ENCODE results near the gene DIAPH1.

DIAPH1 gene

GRCh38 chr5:141597814-141598213, 21.0 kb downstream of the DIAPH1 start:
- Histone ChIP-seq H3K27ac (ENCODE audit: extremely low read depth, low read depth, low read length) (no peak overlapping the region), H3K9me3 (ENCODE audit: control insufficient read depth, insufficient read depth, low read depth, low read length) (no peaks in the 10 kb centered on the region), H3K36me3 (ENCODE audit: control insufficient read depth in 2 of 2, insufficient read depth in 1 of 2, low read length in 2 of 2) (peaks cover 0 to 5% of the 10 kb centered on the region in 2 experiments; a peak in 1 of 3 replicates), H3K4me3 (ENCODE audit: low read depth, low read length) (no peak overlapping the region), H3K4me1 (ENCODE audit: control insufficient read depth, insufficient read depth, low read length) (no peaks in the 10 kb centered on the region)
- ChIA-PET CTCF (interaction anchor here (0.6 to 3.1 kb wide), 5 partner anchors 20 to 94 kb away, joined by 3 to 28 read pairs (median 5); partner anchors contain the start of gene DIAPH1), POLR2A (interaction anchor here (1.1 to 2.1 kb wide), 2 partner anchors 21 to 39 kb away, joined by 4 to 7 read pairs; partner anchors contain the start of genes DIAPH1 and RELL2)
- TF ChIP-seq, protein P1, sequence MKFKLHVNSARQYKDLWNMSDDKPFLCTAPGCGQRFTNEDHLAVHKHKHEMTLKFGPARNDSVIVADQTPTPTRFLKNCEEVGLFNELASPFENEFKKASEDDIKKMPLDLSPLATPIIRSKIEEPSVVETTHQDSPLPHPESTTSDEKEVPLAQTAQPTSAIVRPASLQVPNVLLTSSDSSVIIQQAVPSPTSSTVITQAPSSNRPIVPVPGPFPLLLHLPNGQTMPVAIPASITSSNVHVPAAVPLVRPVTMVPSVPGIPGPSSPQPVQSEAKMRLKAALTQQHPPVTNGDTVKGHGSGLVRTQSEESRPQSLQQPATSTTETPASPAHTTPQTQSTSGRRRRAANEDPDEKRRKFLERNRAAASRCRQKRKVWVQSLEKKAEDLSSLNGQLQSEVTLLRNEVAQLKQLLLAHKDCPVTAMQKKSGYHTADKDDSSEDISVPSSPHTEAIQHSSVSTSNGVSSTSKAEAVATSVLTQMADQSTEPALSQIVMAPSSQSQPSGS (tag by site-specific recombination; IDR thresholded peaks at IDR 0.05; ENCODE audit: low read depth): no peak
- no peak for TF ChIP-seq ZNF704 (tag by site-specific recombination; IDR thresholded peaks at IDR 0.05)

- no peak overlapping the region for H3K4me3 ChIP-seq (ENCODE audit: low read depth, low read length)
- ChIA-PET CTCF (interaction anchor here (0.6 to 3.1 kb wide), 5 partner anchors 12 to 94 kb away, joined by 3 to 28 read pairs (median 4); partner anchors contain the start of gene DIAPH1), POLR2A (interaction anchor here (1.1 to 2.1 kb wide), 2 partner anchors 22 to 40 kb away, joined by 4 to 7 read pairs; partner anchors contain the start of genes DIAPH1 and RELL2)
- H3K27ac ChIP-seq (ENCODE audit: extremely low read depth, low read depth, low read length): no peak overlapping the region
- H3K4me1 ChIP-seq (ENCODE audit: control insufficient read depth, insufficient read depth, low read length): peaks cover 2% of the 10 kb centered on the region; the same call in 1 of the 2 replicates
- peaks cover 0 to 5% of the 10 kb centered on the region in 2 experiments; a peak in 1 of 3 replicates for H3K36me3 ChIP-seq (ENCODE audit: control insufficient read depth in 2 of 2, insufficient read depth in 1 of 2, low read length in 2 of 2)
- H3K9me3 ChIP-seq (ENCODE audit: control insufficient read depth, insufficient read depth, low read depth, low read length): no peaks in the 10 kb centered on the region
- peak; percentile 63 for TF ChIP-seq SETDB1 (IDR thresholded peaks at IDR 0.05; ENCODE audit: insufficient read length, low read length)
- TF ChIP-seq REST (tag by site-specific recombination; IDR thresholded peaks at IDR 0.05): no peak
Observed at GRCh38 chr5:141597394-141597793, 21.4 kb downstream of the DIAPH1 start.

DNA sequence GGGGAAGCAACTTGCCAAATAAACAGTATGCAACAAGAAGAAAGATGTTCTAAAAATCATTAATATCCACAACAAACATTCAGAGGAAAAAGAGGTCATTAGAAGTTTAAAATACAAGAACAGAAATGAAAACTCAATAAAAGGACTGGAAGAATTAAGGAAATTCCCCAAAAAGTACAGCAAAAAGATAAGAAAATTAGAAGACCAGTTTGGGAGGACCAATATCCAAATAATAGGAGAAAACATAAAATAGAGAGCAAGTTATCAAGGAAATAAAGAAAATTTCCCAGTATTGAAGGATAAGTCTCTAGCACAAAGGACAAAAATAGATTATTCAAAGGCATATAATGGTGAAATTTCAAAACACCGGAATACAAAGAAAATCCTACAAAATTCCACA, 21.9 kb downstream of the DIAPH1 start:
- POLR2A ChIA-PET: interaction anchor here (2.1 kb wide), 1 partner anchor 40 kb away, joined by 7 read pairs; the partner anchor contains the start of gene RELL2
- H3K36me3 ChIP-seq (ENCODE audit: control insufficient read depth in 2 of 2, insufficient read depth in 1 of 2, low read length in 2 of 2): peaks cover 0 to 5% of the 10 kb centered on the region in 2 experiments; a peak in 1 of 3 replicates
- CTCF ChIA-PET: interaction anchor here (0.6 to 3.1 kb wide), 5 partner anchors 12 to 199 kb away, joined by 3 to 28 read pairs (median 4); partner anchors contain the start of genes DIAPH1 and PCDHGB5

DNA sequence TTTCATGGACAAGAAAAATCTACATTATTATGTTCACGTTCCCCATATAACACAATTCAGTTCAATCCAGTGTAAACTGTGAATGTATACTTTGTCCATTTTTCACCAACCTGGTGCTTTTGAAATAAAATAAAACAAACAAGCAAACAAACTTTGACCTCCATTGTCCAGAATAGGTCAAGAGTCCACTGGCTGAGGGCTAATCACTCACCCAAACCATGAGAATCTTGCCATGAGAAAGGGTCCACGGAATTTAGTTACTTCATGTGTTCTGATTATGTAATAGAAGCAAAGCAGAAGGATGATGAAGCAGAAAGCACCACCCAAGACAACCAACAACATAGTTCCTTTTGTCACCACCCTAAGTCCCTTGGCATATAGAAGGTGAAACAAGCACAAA, 28.7 kb downstream of the DIAPH1 start:
- Histone ChIP-seq H3K9me3 (ENCODE audit: control insufficient read depth, insufficient read depth, low read depth, low read length) (no peaks in the 10 kb centered on the region), H3K4me3 (ENCODE audit: low read depth, low read length) (no peak overlapping the region), H3K4me1 (ENCODE audit: control insufficient read depth, insufficient read depth, low read length) (peaks cover 3% of the 10 kb centered on the region; the same call in 1 of the 2 replicates), H3K27ac (ENCODE audit: extremely low read depth, low read depth, low read length) (no peak overlapping the region), H3K36me3 (ENCODE audit: control insufficient read depth in 2 of 2, insufficient read depth in 1 of 2, low read length in 2 of 2) (peaks cover 13 to 25% of the 10 kb centered on the region in 2 experiments)
- POLR2A ChIA-PET: interaction anchor here (1.2 kb wide), 1 partner anchor 46 kb away, joined by 3 read pairs; no protein-coding TSS in a partner anchor
- CTCF ChIA-PET: interaction anchor here (1.0 to 5.9 kb wide), 3 partner anchors 23 to 29 kb away, joined by 3 to 122 read pairs (median 3); partner anchors contain the start of gene DIAPH1
- no peak for TF ChIP-seq ZSCAN4 (tag by site-specific recombination; IDR thresholded peaks at IDR 0.05)
- TF ChIP-seq ZNF223 (tag by site-specific recombination; IDR thresholded peaks at IDR 0.05): no peak
- TF ChIP-seq ZNF169 (tag by site-specific recombination; IDR thresholded peaks at IDR 0.05): no peak
- TF ChIP-seq ZNF521 (tag by site-specific recombination; IDR thresholded peaks at IDR 0.05): no peak
- no peak for TF ChIP-seq FEZF1 (tag by site-specific recombination; IDR thresholded peaks at IDR 0.05)
- TF ChIP-seq ZNF2 (tag by site-specific recombination; IDR thresholded peaks at IDR 0.05): no peak
- TF ChIP-seq ZNF214 (tag by site-specific recombination; IDR thresholded peaks at IDR 0.05; ENCODE audit: borderline replicate concordance): no peak
- no peak for TF ChIP-seq ZNF121 (tag by site-specific recombination; IDR thresholded peaks at IDR 0.05)
- no peak for TF ChIP-seq TSHZ1 (tag by site-specific recombination; IDR thresholded peaks at IDR 0.05; ENCODE audit: borderline replicate concordance)
- no peak for TF ChIP-seq ZNF433 (tag by site-specific recombination; IDR thresholded peaks at IDR 0.05; ENCODE audit: low read depth)

More for the DNA sequence above, 21.9 kb downstream of the DIAPH1 start:
- no peak for TF ChIP-seq ZNF530 (tag by site-specific recombination; IDR thresholded peaks at IDR 0.05; ENCODE audit: low read depth)
- TF ChIP-seq ZNF133 (tag by site-specific recombination; IDR thresholded peaks at IDR 0.05): peak; percentile 94
- H3K27ac ChIP-seq (ENCODE audit: extremely low read depth, low read depth, low read length): no peak overlapping the region
- H3K4me3 ChIP-seq (ENCODE audit: low read depth, low read length): no peak overlapping the region
- no peaks in the 10 kb centered on the region for H3K9me3 ChIP-seq (ENCODE audit: control insufficient read depth, insufficient read depth, low read depth, low read length)
- H3K4me1 ChIP-seq (ENCODE audit: control insufficient read depth, insufficient read depth, low read length): peaks cover 3% of the 10 kb centered on the region; the same call in 1 of the 2 replicates
